ENCODE data around the gene ARF4.

Gene ARF4

GRCh38 chr3:57575966-57576626 lies 21.0 kb downstream of the ARF4 start:
- in situ Hi-C loops (cut with HindIII; ENCODE audit: low pct_ligation_motif_present, low sequenced_read_pairs): no loop called here
- no peaks in the 10 kb centered on the region for H3K27me3 ChIP-seq (replicated peaks)
- H3K36me3 ChIP-seq (replicated peaks): peaks cover 92% of the 10 kb centered on the region
- no peak for TF ChIP-seq CTCF (IDR thresholded peaks at IDR 0.05; ENCODE audit: low read depth, low read length, missing control alignments)
- DNase-seq: no peak
- H3K27ac ChIP-seq: no peak overlapping the region
- no peak overlapping the region for H3K4me3 ChIP-seq (ENCODE audit: low read depth, low read length)

- in situ Hi-C loops (cut with HindIII; ENCODE audit: low pct_ligation_motif_present, low sequenced_read_pairs): no loop called here
- no peaks in the 10 kb centered on the region for H3K27me3 ChIP-seq (replicated peaks)
- H3K27ac ChIP-seq: no peak overlapping the region
- H3K4me3 ChIP-seq (ENCODE audit: low read depth, low read length): no peak overlapping the region
- no peak for TF ChIP-seq CTCF (IDR thresholded peaks at IDR 0.05; ENCODE audit: low read depth, low read length, missing control alignments)
- DNase-seq: no peak
- H3K36me3 ChIP-seq (replicated peaks): peaks cover 82% of the 10 kb centered on the region
Measured at GRCh38 chr3:57572096-57572495, 25.0 kb downstream of the ARF4 start.

- H3K27ac ChIP-seq: no peak overlapping the region
- H3K4me3 ChIP-seq (ENCODE audit: low read depth, low read length): no peak overlapping the region
- no peaks in the 10 kb centered on the region for H3K27me3 ChIP-seq (replicated peaks)
- in situ Hi-C loops (cut with HindIII; ENCODE audit: low pct_ligation_motif_present, low sequenced_read_pairs): no loop called here
- TF ChIP-seq CTCF (IDR thresholded peaks at IDR 0.05; ENCODE audit: low read depth, low read length, missing control alignments): no peak
- H3K36me3 ChIP-seq (replicated peaks): peaks cover 82% of the 10 kb centered on the region
- no peak for DNase-seq
Measured at GRCh38 chr3:57570878-57571277, 26.3 kb downstream of the ARF4 start.

- H3K27me3 ChIP-seq (replicated peaks): no peaks in the 10 kb centered on the region
- DNase-seq: no peak
- H3K4me3 ChIP-seq (ENCODE audit: low read depth, low read length): no peak overlapping the region
- no peak for TF ChIP-seq CTCF (IDR thresholded peaks at IDR 0.05; ENCODE audit: low read depth, low read length, missing control alignments)
- peaks cover 78% of the 10 kb centered on the region for H3K36me3 ChIP-seq (replicated peaks)
- no peak overlapping the region for H3K27ac ChIP-seq
- in situ Hi-C loops (cut with HindIII; ENCODE audit: low pct_ligation_motif_present, low sequenced_read_pairs): no loop called here
Measured at GRCh38 chr3:57569859-57570450, 27.2 kb downstream of the ARF4 start.

GRCh38 chr3:57559526-57559925 lies 37.6 kb downstream of the ARF4 start:
- no peak overlapping the region for H3K27ac ChIP-seq
- peaks cover 4% of the 10 kb centered on the region for H3K36me3 ChIP-seq (replicated peaks)
- in situ Hi-C loops (cut with HindIII; ENCODE audit: low pct_ligation_motif_present, low sequenced_read_pairs): no loop called here
- no peak for TF ChIP-seq CTCF (IDR thresholded peaks at IDR 0.05; ENCODE audit: low read depth, low read length, missing control alignments)
- no peaks in the 10 kb centered on the region for H3K27me3 ChIP-seq (replicated peaks)
- no peak overlapping the region for H3K4me3 ChIP-seq (ENCODE audit: low read depth, low read length)
- no peak for DNase-seq

All from brain microvascular endothelial cell (primary cell).